SH-SY5Y (cell line): Measurements from ENCODE around the gene GNAT2.

Experiments
- GATA2 ChIP-seq: IDR thresholded peaks from 2 replicates; pipeline ENCODE4 v1.6.1; 2011; ENCODE audit warnings: mild to moderate bottlenecking, low read depth, low read length
- GATA3 ChIP-seq: IDR thresholded peaks from 2 replicates; pipeline ENCODE4 v1.6.1; 2011; ENCODE audit warnings: low read depth, mild to moderate bottlenecking, low read length, moderate library complexity

GRCh38 chr1:109629372-109630030, 10.1 kb upstream of the GNAT2 start:
- no peak for TF ChIP-seq GATA2
- no peak for TF ChIP-seq GATA3
